GM10847 (cell line): ENCODE data around the gene DFFB.

Experiments used
- POLR2A ChIP-seq: IDR thresholded peaks from 2 replicates; pipeline ENCODE4 v1.6.1; 2011; ENCODE audit not compliant: insufficient read length; ENCODE audit errors: extremely low read depth

The DFFB gene

GRCh38 chr1:3880429-3881192 lies 23.3 kb downstream of the DFFB start:
- TF ChIP-seq POLR2A, result no peak

- no peak for TF ChIP-seq POLR2A
Measured at GRCh38 chr1:3881193-3881480, 23.9 kb downstream of the DFFB start.

GRCh38 chr1:3883194-3883925 lies 26.1 kb downstream of the DFFB start:
- TF ChIP-seq POLR2A, result no peak

GRCh38 chr1:3884966-3885365 lies 27.7 kb downstream of the DFFB start:
- no peak for TF ChIP-seq POLR2A

GRCh38 chr1:3885611-3886010 lies 28.3 kb downstream of the DFFB start:
- no peak for TF ChIP-seq POLR2A

- no peak for TF ChIP-seq POLR2A
Measured at GRCh38 chr1:3886106-3886670, 28.9 kb downstream of the DFFB start.

- TF ChIP-seq POLR2A, result no peak
Measured at GRCh38 chr1:3886691-3887090, 29.4 kb downstream of the DFFB start.

GRCh38 chr1:3888301-3888700 lies 31.0 kb downstream of the DFFB start:
- no peak for TF ChIP-seq POLR2A

GRCh38 chr1:3889936-3890335 lies 32.7 kb downstream of the DFFB start:
- TF ChIP-seq POLR2A, result no peak

- no peak for TF ChIP-seq POLR2A
Measured at GRCh38 chr1:3890389-3891328, 33.4 kb downstream of the DFFB start.

- TF ChIP-seq POLR2A, result no peak
Measured at GRCh38 chr1:3891329-3891865, 34.1 kb downstream of the DFFB start.

GRCh38 chr1:3892748-3893147 lies 35.5 kb downstream of the DFFB start:
- TF ChIP-seq POLR2A, result no peak

GRCh38 chr1:3893190-3893589 lies 35.9 kb downstream of the DFFB start:
- TF ChIP-seq POLR2A, result no peak

- TF ChIP-seq POLR2A, result no peak
Measured at GRCh38 chr1:3894626-3895278, 37.5 kb downstream of the DFFB start.
